HL-60/S4 (cell line): Measurements from ENCODE around the gene TMEM39A.

Experiments used
- in situ Hi-C: fragments of 300-500 bp; cut with MboI; formaldehyde crosslinking; loops from 2 replicates; pipeline ENCODE4 v1.14.3; 2022; ENCODE audit warnings: low sequenced_read_pairs

The TMEM39A gene

GRCh38 chr3:119401503-119402440 lies 61.6 kb downstream of the TMEM39A start:
- in situ Hi-C loops: no loop called here

GRCh38 chr3:119401069-119401468 lies 62.3 kb downstream of the TMEM39A start:
- in situ Hi-C loops: no loop called here

- in situ Hi-C loops: no loop called here
Observed at GRCh38 chr3:119400466-119400865, 62.9 kb downstream of the TMEM39A start.

GRCh38 chr3:119396870-119397269 lies 66.5 kb downstream of the TMEM39A start:
- in situ Hi-C loops: no loop called here

GRCh38 chr3:119395923-119396358 lies 67.5 kb downstream of the TMEM39A start:
- in situ Hi-C loops: no loop called here

GRCh38 chr3:119388577-119388976 lies 74.8 kb downstream of the TMEM39A start:
- in situ Hi-C loops: no loop called here

- in situ Hi-C loops: no loop called here
Observed at GRCh38 chr3:119382134-119382533, 81.3 kb downstream of the TMEM39A start.

GRCh38 chr3:119380697-119381096 lies 82.7 kb downstream of the TMEM39A start:
- in situ Hi-C loops: no loop called here
